Measurements from ENCODE around the gene ZYX. TPM values are rescaled to one million over a fixed set of nuclear protein-coding genes. Genes with fewer than 3 reads are reported as not detected.

The ZYX gene
- polyA plus RNA-seq, 1 donor = 104 TPM

- H3K9me3 ChIP-seq (ENCODE audit: control insufficient read depth, low read depth, low read length) = no peaks in the 10 kb centered on the region
- no peaks in the 10 kb centered on the region for H3K4me1 ChIP-seq (ENCODE audit: control insufficient read depth, insufficient read depth, low read length)
- peaks cover 11% of the 10 kb centered on the region for H3K27me3 ChIP-seq (ENCODE audit: control insufficient read depth, insufficient read depth, low read length)
- DNase-seq = no peak
- WGBS (ENCODE audit: insufficient coverage, low lambda C conversion rate) = no CpG with 5 or more reads among the region's 9 CpGs
- H3K27ac ChIP-seq (ENCODE audit: low read length) = no peak overlapping the region
- no peaks in the 10 kb centered on the region for H3K36me3 ChIP-seq (ENCODE audit: control insufficient read depth, insufficient read depth, low read length)
- no peak overlapping the region for H3K4me3 ChIP-seq (ENCODE audit: low read length)
Observed at GRCh38 chr7:143351574-143351973, 29.6 kb upstream of the ZYX start.

GRCh38 chr7:143352531-143353002 is 28.6 kb upstream of the ZYX start:
- H3K27ac ChIP-seq (ENCODE audit: low read length) = no peak overlapping the region
- no peaks in the 10 kb centered on the region for H3K9me3 ChIP-seq (ENCODE audit: control insufficient read depth, low read depth, low read length)
- no CpG with 5 or more reads among the region's 11 CpGs for WGBS (ENCODE audit: insufficient coverage, low lambda C conversion rate)

DNA sequence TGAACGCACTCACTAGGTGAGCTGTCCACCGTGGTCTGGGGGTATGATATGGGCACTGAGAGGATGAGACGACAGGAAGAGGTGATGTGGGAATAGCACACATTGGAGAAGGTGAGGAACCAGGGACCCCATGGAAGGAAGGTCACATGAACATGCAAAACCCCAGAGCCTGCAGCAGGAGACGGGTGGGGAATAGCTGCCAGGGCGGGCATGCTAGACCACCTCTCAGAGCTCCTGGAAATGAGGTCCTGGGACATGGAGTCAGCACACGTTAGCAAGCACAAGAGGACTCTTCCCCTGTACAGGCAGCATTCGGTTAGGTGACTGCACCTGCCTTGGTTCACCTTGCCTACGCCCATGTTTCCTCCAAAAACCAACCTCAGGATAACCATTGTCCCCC is 26.8 kb upstream of the ZYX start:
- Histone ChIP-seq H3K27me3 (ENCODE audit: control insufficient read depth, insufficient read depth, low read length) (peaks cover 14% of the 10 kb centered on the region), H3K4me3 (ENCODE audit: low read length) (no peak overlapping the region), H3K4me1 (ENCODE audit: control insufficient read depth, insufficient read depth, low read length) (no peaks in the 10 kb centered on the region), H3K9me3 (ENCODE audit: control insufficient read depth, low read depth, low read length) (no peaks in the 10 kb centered on the region), H3K36me3 (ENCODE audit: control insufficient read depth, insufficient read depth, low read length) (no peaks in the 10 kb centered on the region), H3K27ac (ENCODE audit: low read length) (no peak overlapping the region)
- WGBS (ENCODE audit: insufficient coverage, low lambda C conversion rate) = 86% methylated on average over 2 of the region's 8 CpGs
- no peak for DNase-seq

More at GRCh38 chr7:143352531-143353002, 28.6 kb upstream of the ZYX start:
- Histone ChIP-seq H3K4me1 (ENCODE audit: control insufficient read depth, insufficient read depth, low read length) (no peaks in the 10 kb centered on the region), H3K27me3 (ENCODE audit: control insufficient read depth, insufficient read depth, low read length) (peaks cover 12% of the 10 kb centered on the region), H3K36me3 (ENCODE audit: control insufficient read depth, insufficient read depth, low read length) (no peaks in the 10 kb centered on the region), H3K4me3 (ENCODE audit: low read length) (no peak overlapping the region)
- no peak for DNase-seq

DNA sequence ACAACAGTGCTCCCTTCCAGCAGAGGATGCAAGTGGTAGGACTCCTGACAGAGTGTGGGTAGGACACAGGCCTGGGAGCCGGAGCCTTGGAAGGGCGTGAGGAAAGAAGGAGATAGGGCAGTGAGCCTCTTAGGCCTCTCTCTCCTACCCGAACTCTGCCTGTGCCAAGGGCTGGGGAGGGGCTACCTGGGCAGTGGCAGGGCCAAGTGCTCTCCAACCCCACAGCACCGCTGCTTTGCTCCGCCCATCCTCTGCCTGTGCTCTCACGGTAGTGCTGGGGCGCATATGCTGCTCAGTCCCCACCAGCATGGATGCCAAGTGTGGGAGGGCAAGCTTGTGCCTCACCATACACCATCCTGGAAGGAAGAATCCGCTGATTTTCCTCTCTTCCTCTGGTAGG is 26.2 kb upstream of the ZYX start:
- no peaks in the 10 kb centered on the region for H3K36me3 ChIP-seq (ENCODE audit: control insufficient read depth, insufficient read depth, low read length)
- WGBS (ENCODE audit: insufficient coverage, low lambda C conversion rate) = no CpG with 5 or more reads among the region's 8 CpGs
- no peak overlapping the region for H3K4me3 ChIP-seq (ENCODE audit: low read length)
- H3K9me3 ChIP-seq (ENCODE audit: control insufficient read depth, low read depth, low read length) = no peaks in the 10 kb centered on the region
- H3K27me3 ChIP-seq (ENCODE audit: control insufficient read depth, insufficient read depth, low read length) = peaks cover 20% of the 10 kb centered on the region
- H3K27ac ChIP-seq (ENCODE audit: low read length) = no peak overlapping the region
- no peaks in the 10 kb centered on the region for H3K4me1 ChIP-seq (ENCODE audit: control insufficient read depth, insufficient read depth, low read length)
- no peak for DNase-seq

- Histone ChIP-seq H3K4me3 (ENCODE audit: low read length) (no peak overlapping the region), H3K27ac (ENCODE audit: low read length) (no peak overlapping the region), H3K9me3 (ENCODE audit: control insufficient read depth, low read depth, low read length) (no peaks in the 10 kb centered on the region), H3K27me3 (ENCODE audit: control insufficient read depth, insufficient read depth, low read length) (peaks cover 24% of the 10 kb centered on the region), H3K36me3 (ENCODE audit: control insufficient read depth, insufficient read depth, low read length) (no peaks in the 10 kb centered on the region), H3K4me1 (ENCODE audit: control insufficient read depth, insufficient read depth, low read length) (no peaks in the 10 kb centered on the region)
- DNase-seq = no peak
- WGBS (ENCODE audit: insufficient coverage, low lambda C conversion rate) = no CpG with 5 or more reads among the region's 16 CpGs
Observed at GRCh38 chr7:143355450-143356385, 25.4 kb upstream of the ZYX start.

DNA sequence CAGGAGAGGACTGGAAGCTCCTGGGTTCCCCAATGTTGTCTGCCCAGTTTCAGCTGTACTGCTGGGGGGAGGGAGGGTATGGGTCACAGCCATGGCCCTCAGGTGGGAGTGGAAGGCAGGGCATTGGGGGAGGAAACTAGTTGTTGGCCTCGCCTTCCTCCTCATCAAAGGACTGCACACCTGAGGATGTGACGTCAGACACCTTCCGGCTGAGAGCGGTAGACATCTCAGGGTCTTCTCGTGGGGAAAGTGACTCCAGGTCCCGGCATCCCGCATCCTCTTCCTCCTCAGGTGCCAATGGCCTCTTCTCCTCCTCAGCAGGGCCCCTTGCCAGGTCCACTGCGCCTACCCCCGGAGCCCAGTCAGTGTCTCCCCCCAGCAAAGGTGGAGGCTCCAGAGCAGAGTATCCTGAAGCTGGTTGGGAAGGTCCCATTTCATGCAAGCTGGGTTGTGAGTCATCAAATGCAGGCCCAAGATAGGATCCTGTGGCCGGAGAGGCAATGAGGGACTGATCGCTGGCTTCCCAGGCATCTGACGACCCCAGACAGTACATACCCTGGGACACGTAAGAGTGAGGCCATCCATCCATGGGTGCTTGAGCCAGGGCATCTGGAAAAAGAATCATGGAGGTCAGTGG is 24.6 kb upstream of the ZYX start:
- Histone ChIP-seq H3K4me3 (ENCODE audit: low read length) (no peak overlapping the region), H3K9me3 (ENCODE audit: control insufficient read depth, low read depth, low read length) (no peaks in the 10 kb centered on the region), H3K4me1 (ENCODE audit: control insufficient read depth, insufficient read depth, low read length) (no peaks in the 10 kb centered on the region), H3K27ac (ENCODE audit: low read length) (no peak overlapping the region), H3K27me3 (ENCODE audit: control insufficient read depth, insufficient read depth, low read length) (peaks cover 32% of the 10 kb centered on the region), H3K36me3 (ENCODE audit: control insufficient read depth, insufficient read depth, low read length) (no peaks in the 10 kb centered on the region)
- no peak for DNase-seq
- no CpG with 5 or more reads among the region's 13 CpGs for WGBS (ENCODE audit: insufficient coverage, low lambda C conversion rate)

DNA sequence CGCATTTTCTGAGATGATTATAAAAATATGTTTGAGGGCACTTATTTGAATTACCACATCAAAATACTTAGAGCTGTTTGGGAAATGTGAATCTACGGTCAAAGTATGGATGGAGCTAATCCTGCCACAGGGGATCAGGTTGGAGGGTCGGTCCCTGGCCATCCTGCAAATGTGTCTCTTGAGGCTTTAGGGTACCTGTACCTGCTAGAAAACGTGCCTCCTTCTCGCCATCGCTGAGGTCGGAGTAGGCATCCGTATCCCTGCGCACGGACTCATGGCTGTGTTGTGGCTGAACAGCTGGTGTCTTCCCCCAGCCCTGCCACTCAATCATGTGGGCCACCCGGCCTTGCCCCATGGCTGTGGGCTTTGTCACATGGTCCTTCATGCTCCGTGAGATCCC is 22.5 kb upstream of the ZYX start:
- no peak for DNase-seq
- H3K27me3 ChIP-seq (ENCODE audit: control insufficient read depth, insufficient read depth, low read length) = peaks cover 49% of the 10 kb centered on the region
- H3K4me1 ChIP-seq (ENCODE audit: control insufficient read depth, insufficient read depth, low read length) = peaks cover 3% of the 10 kb centered on the region
- no CpG with 5 or more reads among the region's 12 CpGs for WGBS (ENCODE audit: insufficient coverage, low lambda C conversion rate)
- H3K36me3 ChIP-seq (ENCODE audit: control insufficient read depth, insufficient read depth, low read length) = no peaks in the 10 kb centered on the region
- no peaks in the 10 kb centered on the region for H3K9me3 ChIP-seq (ENCODE audit: control insufficient read depth, low read depth, low read length)
- H3K4me3 ChIP-seq (ENCODE audit: low read length) = no peak overlapping the region
- H3K27ac ChIP-seq (ENCODE audit: low read length) = no peak overlapping the region

- no CpG with 5 or more reads among the region's 11 CpGs for WGBS (ENCODE audit: insufficient coverage, low lambda C conversion rate)
- H3K9me3 ChIP-seq (ENCODE audit: control insufficient read depth, low read depth, low read length) = no peaks in the 10 kb centered on the region
- no peak for DNase-seq
- H3K27ac ChIP-seq (ENCODE audit: low read length) = no peak overlapping the region
- no peaks in the 10 kb centered on the region for H3K36me3 ChIP-seq (ENCODE audit: control insufficient read depth, insufficient read depth, low read length)
- H3K27me3 ChIP-seq (ENCODE audit: control insufficient read depth, insufficient read depth, low read length) = peaks cover 57% of the 10 kb centered on the region
- no peak overlapping the region for H3K4me3 ChIP-seq (ENCODE audit: low read length)
- H3K4me1 ChIP-seq (ENCODE audit: control insufficient read depth, insufficient read depth, low read length) = peaks cover 3% of the 10 kb centered on the region
Observed at GRCh38 chr7:143359771-143360353, 21.3 kb upstream of the ZYX start.

DNA sequence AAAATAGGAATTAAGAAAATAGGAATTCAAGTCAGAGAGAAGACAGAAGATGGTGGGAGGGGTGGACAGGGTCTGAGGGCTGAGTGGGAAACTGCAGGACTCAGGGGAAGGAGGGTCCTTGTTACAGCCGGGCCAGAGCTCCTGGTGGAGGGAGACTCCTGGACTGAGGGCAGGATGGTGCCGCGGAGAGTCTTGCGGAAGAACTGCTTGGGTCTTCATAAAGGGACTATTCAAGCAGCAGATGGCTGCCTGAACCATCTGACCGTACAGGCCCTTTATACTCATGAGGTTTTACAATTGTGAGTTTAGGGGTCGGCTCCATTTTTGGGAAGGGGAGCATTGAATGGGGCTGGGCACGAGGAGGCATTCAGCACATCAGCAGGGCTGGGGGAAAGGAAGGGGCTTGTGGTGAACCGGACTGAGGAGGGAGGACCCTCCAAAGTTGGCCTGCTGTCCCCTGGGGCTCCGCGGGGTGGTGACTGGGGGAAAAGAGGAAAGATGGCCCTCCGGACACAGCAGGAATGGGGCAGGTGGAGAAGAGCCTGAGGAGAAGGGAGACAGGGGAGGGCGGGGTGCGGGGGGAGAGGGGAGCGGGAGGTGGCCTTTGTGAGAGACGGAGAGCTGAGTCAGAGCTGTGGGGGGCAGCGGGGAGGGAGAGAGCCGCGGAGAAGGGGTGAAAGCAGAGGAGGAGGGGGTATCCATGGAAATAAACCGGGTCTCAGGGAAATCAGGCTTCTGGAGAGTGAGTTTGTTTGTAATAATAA is 20.2 kb upstream of the ZYX start:
- H3K9me3 ChIP-seq (ENCODE audit: control insufficient read depth, low read depth, low read length) = no peaks in the 10 kb centered on the region
- no CpG with 5 or more reads among the region's 19 CpGs for WGBS (ENCODE audit: insufficient coverage, low lambda C conversion rate)
- H3K4me3 ChIP-seq (ENCODE audit: low read length) = peak overlapping the region; percentile 10
- no peaks in the 10 kb centered on the region for H3K36me3 ChIP-seq (ENCODE audit: control insufficient read depth, insufficient read depth, low read length)
- DNase-seq = no peak
- H3K4me1 ChIP-seq (ENCODE audit: control insufficient read depth, insufficient read depth, low read length) = peaks cover 3% of the 10 kb centered on the region
- H3K27me3 ChIP-seq (ENCODE audit: control insufficient read depth, insufficient read depth, low read length) = peaks cover 58% of the 10 kb centered on the region
- H3K27ac ChIP-seq (ENCODE audit: low read length) = no peak overlapping the region
